Measurements from ENCODE around the gene CGB7.

DNA sequence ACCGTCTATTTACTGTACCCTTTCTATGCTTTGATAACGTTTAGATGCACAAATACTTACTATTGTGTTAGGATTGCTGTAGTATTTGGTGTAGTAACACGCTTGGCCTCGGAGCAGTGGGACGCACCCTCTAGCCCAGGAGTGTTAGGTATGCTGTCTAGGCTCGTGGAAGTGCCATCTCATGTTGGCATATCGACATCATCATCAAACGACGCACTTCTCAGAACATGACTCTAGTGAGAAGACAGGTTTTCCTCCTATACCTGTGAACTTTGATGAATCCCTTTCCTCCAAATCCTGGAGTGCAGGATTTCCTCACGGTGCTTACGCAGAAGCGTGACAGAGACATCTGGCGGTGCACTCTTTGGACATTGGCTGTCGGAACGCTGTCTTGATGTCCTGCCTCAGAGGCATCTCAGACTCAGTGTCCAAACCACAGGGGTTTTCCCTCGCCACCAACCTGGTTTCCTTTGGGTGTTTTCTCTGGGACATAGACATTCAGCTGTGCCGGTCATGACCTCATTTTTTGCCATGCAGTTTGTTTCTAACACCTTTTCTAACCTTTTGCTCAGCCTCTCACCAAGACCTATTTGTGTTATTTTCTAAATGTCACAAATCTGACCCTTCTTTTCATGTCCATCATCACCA, 34.0 kb upstream of the CGB7 start:
- TF ChIP-seq, protein P1, sequence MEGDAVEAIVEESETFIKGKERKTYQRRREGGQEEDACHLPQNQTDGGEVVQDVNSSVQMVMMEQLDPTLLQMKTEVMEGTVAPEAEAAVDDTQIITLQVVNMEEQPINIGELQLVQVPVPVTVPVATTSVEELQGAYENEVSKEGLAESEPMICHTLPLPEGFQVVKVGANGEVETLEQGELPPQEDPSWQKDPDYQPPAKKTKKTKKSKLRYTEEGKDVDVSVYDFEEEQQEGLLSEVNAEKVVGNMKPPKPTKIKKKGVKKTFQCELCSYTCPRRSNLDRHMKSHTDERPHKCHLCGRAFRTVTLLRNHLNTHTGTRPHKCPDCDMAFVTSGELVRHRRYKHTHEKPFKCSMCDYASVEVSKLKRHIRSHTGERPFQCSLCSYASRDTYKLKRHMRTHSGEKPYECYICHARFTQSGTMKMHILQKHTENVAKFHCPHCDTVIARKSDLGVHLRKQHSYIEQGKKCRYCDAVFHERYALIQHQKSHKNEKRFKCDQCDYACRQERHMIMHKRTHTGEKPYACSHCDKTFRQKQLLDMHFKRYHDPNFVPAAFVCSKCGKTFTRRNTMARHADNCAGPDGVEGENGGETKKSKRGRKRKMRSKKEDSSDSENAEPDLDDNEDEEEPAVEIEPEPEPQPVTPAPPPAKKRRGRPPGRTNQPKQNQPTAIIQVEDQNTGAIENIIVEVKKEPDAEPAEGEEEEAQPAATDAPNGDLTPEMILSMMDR (IDR thresholded peaks at IDR 0.05) = no peak
- TF ChIP-seq POLR2AphosphoS5 (IDR thresholded peaks at IDR 0.05; ENCODE audit: low read depth, low read length) = no peak
- no peak for TF ChIP-seq TCF7L2 (IDR thresholded peaks at IDR 0.05; ENCODE audit: low read depth, low read length)
- TF ChIP-seq, protein P2, sequence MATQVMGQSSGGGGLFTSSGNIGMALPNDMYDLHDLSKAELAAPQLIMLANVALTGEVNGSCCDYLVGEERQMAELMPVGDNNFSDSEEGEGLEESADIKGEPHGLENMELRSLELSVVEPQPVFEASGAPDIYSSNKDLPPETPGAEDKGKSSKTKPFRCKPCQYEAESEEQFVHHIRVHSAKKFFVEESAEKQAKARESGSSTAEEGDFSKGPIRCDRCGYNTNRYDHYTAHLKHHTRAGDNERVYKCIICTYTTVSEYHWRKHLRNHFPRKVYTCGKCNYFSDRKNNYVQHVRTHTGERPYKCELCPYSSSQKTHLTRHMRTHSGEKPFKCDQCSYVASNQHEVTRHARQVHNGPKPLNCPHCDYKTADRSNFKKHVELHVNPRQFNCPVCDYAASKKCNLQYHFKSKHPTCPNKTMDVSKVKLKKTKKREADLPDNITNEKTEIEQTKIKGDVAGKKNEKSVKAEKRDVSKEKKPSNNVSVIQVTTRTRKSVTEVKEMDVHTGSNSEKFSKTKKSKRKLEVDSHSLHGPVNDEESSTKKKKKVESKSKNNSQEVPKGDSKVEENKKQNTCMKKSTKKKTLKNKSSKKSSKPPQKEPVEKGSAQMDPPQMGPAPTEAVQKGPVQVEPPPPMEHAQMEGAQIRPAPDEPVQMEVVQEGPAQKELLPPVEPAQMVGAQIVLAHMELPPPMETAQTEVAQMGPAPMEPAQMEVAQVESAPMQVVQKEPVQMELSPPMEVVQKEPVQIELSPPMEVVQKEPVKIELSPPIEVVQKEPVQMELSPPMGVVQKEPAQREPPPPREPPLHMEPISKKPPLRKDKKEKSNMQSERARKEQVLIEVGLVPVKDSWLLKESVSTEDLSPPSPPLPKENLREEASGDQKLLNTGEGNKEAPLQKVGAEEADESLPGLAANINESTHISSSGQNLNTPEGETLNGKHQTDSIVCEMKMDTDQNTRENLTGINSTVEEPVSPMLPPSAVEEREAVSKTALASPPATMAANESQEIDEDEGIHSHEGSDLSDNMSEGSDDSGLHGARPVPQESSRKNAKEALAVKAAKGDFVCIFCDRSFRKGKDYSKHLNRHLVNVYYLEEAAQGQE (IDR thresholded peaks at IDR 0.05; ENCODE audit: insufficient read depth in 1 of 2, low read depth in 2 of 2, low read length in 1 of 2) = no peak
